Tibial nerve (tissue), 4 donors: ENCODE data around the gene ERF.

ENCODE experiments used
- EP300 ChIP-seq, 2 donors: sonication (generic); formaldehyde crosslinking; IDR thresholded peaks; one replicate each; pipeline ENCODE4 v1.6.1; 2017; ENCODE audit warnings: antibody characterized with exemption in 2 of 2, mild to moderate bottlenecking in 1 of 2
- POLR2A ChIP-seq, 2 donors: fragments of 450-650 bp; IDR thresholded peaks; one replicate each; pipeline ENCODE4 v1.6.1; 2017; ENCODE audit warnings: antibody characterized with exemption in 2 of 2, mild to moderate bottlenecking in 2 of 2, moderate library complexity in 2 of 2
- TF ChIP-seq, protein P1 (sequence below), 5 experiments: fragments of 200-600 bp in 3 of 5; fragments of 450-650 bp in 2 of 5; sonication (generic) in 3 of 5; IDR thresholded peaks; one replicate each; pipeline ENCODE4 v1.5.1; 2016 to 2019; ENCODE audit warnings: antibody characterized with exemption in 5 of 5, mild to moderate bottlenecking in 3 of 5, moderate library complexity in 2 of 5

DNA sequence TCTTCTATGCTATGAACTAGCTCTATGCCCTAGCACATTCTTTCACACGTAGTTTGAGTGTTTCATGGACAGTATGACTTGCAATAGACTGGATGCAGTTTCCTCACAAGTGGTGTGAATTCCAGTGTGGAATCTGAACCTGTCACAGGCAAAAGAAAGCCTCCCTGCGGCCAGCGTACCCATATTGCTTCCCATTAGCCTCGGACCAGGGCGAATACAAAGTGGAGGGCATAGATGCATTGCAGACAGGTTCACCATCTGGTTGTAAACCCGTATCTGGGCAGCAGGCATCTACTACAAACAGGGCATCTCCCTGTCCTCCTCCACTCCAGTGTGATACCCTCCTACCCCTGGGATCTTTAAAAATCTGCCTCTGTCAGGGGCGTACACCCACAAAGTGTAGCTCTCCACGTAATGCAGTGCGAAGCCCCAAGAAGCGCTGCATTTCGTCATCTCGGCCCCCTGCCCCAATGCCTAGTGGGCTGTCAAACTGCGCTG lies 12.8 kb upstream of the ERF start:
- TF ChIP-seq, protein P1, sequence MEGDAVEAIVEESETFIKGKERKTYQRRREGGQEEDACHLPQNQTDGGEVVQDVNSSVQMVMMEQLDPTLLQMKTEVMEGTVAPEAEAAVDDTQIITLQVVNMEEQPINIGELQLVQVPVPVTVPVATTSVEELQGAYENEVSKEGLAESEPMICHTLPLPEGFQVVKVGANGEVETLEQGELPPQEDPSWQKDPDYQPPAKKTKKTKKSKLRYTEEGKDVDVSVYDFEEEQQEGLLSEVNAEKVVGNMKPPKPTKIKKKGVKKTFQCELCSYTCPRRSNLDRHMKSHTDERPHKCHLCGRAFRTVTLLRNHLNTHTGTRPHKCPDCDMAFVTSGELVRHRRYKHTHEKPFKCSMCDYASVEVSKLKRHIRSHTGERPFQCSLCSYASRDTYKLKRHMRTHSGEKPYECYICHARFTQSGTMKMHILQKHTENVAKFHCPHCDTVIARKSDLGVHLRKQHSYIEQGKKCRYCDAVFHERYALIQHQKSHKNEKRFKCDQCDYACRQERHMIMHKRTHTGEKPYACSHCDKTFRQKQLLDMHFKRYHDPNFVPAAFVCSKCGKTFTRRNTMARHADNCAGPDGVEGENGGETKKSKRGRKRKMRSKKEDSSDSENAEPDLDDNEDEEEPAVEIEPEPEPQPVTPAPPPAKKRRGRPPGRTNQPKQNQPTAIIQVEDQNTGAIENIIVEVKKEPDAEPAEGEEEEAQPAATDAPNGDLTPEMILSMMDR (IDR thresholded peaks at IDR 0.05), result no peak
- TF ChIP-seq EP300 (IDR thresholded peaks at IDR 0.05) (no peak), POLR2A (IDR thresholded peaks at IDR 0.05) (no peak)
